Measurements from ENCODE around the gene ZNF446. TPM values are rescaled to one million over a fixed set of nuclear protein-coding genes. Genes with fewer than 3 reads are reported as not detected.
"Not testable (repeated sequence)": the region's sequence is repeated elsewhere in the genome, so short reads cannot be mapped to it uniquely, and the experiment has no call there.

The ZNF446 gene
- total RNA-seq, 2 experiments from 2014 or later, result 8.0 to 11.1 TPM

- no TSS peak for BruUV-seq (replicated peaks)
- no peaks in the 10 kb centered on the region for H3K9me3 ChIP-seq (ENCODE audit: low read length)
- H3K4me2 ChIP-seq (ENCODE audit: low read length), result no peak overlapping the region
- intact Hi-C loops (cut with micrococcal nuclease; ENCODE audit: unreplicated experiment), result loop anchor here (5.0 kb wide), 1 partner anchor 142 kb away; the partner anchor contains the start of gene ZSCAN22
- no peak overlapping the region for H3K27ac ChIP-seq (ENCODE audit: low read depth, low read length, poor library complexity, severe bottlenecking)
- no peak for TF ChIP-seq EZH2phosphoT487 (IDR thresholded peaks at IDR 0.05; ENCODE audit: borderline replicate concordance, low read depth, low read length)
- TF ChIP-seq, protein P1, sequence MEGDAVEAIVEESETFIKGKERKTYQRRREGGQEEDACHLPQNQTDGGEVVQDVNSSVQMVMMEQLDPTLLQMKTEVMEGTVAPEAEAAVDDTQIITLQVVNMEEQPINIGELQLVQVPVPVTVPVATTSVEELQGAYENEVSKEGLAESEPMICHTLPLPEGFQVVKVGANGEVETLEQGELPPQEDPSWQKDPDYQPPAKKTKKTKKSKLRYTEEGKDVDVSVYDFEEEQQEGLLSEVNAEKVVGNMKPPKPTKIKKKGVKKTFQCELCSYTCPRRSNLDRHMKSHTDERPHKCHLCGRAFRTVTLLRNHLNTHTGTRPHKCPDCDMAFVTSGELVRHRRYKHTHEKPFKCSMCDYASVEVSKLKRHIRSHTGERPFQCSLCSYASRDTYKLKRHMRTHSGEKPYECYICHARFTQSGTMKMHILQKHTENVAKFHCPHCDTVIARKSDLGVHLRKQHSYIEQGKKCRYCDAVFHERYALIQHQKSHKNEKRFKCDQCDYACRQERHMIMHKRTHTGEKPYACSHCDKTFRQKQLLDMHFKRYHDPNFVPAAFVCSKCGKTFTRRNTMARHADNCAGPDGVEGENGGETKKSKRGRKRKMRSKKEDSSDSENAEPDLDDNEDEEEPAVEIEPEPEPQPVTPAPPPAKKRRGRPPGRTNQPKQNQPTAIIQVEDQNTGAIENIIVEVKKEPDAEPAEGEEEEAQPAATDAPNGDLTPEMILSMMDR (conservative IDR thresholded peaks at IDR 0.05; ENCODE audit: low read length), result no peak
- H3K4me1 ChIP-seq (ENCODE audit: insufficient read depth, low read length, poor library complexity, severe bottlenecking), result peaks cover 11% of the 10 kb centered on the region
- H3K36me3 ChIP-seq (ENCODE audit: insufficient read depth, low read length), result peaks cover 25% of the 10 kb centered on the region
- ChIA-PET CTCF (ENCODE audit: unreplicated experiment) (no interaction called here), POLR2A (interaction anchor here (0.5 kb wide), 1 partner anchor 19 kb away, joined by 5 read pairs; no protein-coding TSS in a partner anchor)
- DNase-seq (ENCODE audit: low spot score), result no peak
- H2AFZ ChIP-seq (ENCODE audit: low read length), result no peak overlapping the region
- no peaks in the 10 kb centered on the region for H3K79me2 ChIP-seq (ENCODE audit: insufficient read depth, low read depth, low read length)
- no peaks in the 10 kb centered on the region for H4K20me1 ChIP-seq (ENCODE audit: insufficient read depth, low read length)
- no peaks in the 10 kb centered on the region for H3K9me2 ChIP-seq (ENCODE audit: insufficient read depth, low read length)
- no peak overlapping the region for H3K4me3 ChIP-seq (ENCODE audit: low read depth, low read length, poor library complexity, severe bottlenecking)
These were observed 6.7 kb upstream of the ZNF446 start for GRCh38 chr19:58469241-58470013.

- CTCF ChIA-PET (ENCODE audit: unreplicated experiment); H3K79me2 ChIP-seq (ENCODE audit: insufficient read depth, low read depth, low read length); POLR2A ChIA-PET; H3K4me3 ChIP-seq (ENCODE audit: low read depth, low read length, poor library complexity, severe bottlenecking); H3K9me2 ChIP-seq (ENCODE audit: insufficient read depth, low read length); H2AFZ ChIP-seq (ENCODE audit: low read length); H3K4me2 ChIP-seq (ENCODE audit: low read length); BruUV-seq (replicated peaks); H3K27ac ChIP-seq (ENCODE audit: low read depth, low read length, poor library complexity, severe bottlenecking); H4K20me1 ChIP-seq (ENCODE audit: insufficient read depth, low read length); H3K9me3 ChIP-seq (ENCODE audit: low read length); intact Hi-C loops (cut with micrococcal nuclease; ENCODE audit: unreplicated experiment); DNase-seq (ENCODE audit: low spot score): not testable (repeated sequence)
- peaks cover 25% of the 10 kb centered on the region for H3K36me3 ChIP-seq (ENCODE audit: insufficient read depth, low read length)
- peaks cover 14% of the 10 kb centered on the region for H3K4me1 ChIP-seq (ENCODE audit: insufficient read depth, low read length, poor library complexity, severe bottlenecking)
These were observed 5.2 kb upstream of the ZNF446 start for GRCh38 chr19:58470837-58471543.

DNA sequence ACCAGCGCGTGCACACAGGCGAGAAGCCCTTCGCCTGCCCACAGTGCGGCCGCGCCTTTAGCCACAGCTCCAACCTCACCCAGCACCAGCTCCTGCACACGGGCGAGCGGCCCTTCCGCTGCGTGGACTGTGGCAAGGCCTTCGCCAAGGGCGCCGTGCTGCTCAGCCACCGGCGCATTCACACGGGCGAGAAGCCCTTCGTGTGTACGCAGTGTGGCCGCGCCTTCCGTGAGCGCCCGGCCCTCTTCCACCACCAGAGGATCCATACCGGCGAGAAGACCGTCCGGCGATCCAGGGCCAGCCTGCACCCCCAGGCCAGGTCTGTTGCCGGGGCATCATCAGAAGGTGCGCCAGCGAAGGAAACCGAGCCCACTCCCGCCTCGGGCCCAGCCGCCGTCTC is 4.4 kb upstream of the ZNF446 start:
- Histone ChIP-seq H3K36me3 (ENCODE audit: insufficient read depth, low read length) (peaks cover 25% of the 10 kb centered on the region), H3K9me2 (ENCODE audit: insufficient read depth, low read length) (no peaks in the 10 kb centered on the region), H3K4me2 (ENCODE audit: low read length) (no peak overlapping the region), H3K27ac (ENCODE audit: low read depth, low read length, poor library complexity, severe bottlenecking) (no peak overlapping the region), H3K9me3 (ENCODE audit: low read length) (no peaks in the 10 kb centered on the region), H3K4me3 (ENCODE audit: low read depth, low read length, poor library complexity, severe bottlenecking) (no peak overlapping the region), H3K4me1 (ENCODE audit: insufficient read depth, low read length, poor library complexity, severe bottlenecking) (peaks cover 13% of the 10 kb centered on the region), H3K79me2 (ENCODE audit: insufficient read depth, low read depth, low read length) (no peaks in the 10 kb centered on the region), H4K20me1 (ENCODE audit: insufficient read depth, low read length) (no peaks in the 10 kb centered on the region), H2AFZ (ENCODE audit: low read length) (no peak overlapping the region)
- POLR2A ChIA-PET, result no interaction called here
- CTCF ChIA-PET (ENCODE audit: unreplicated experiment), result no interaction called here
- TF ChIP-seq, protein P1 (conservative IDR thresholded peaks at IDR 0.05; ENCODE audit: low read length), result no peak
- TF ChIP-seq EZH2phosphoT487 (IDR thresholded peaks at IDR 0.05; ENCODE audit: borderline replicate concordance, low read depth, low read length), result no peak
- no peak for DNase-seq (ENCODE audit: low spot score)
- no TSS peak for BruUV-seq (replicated peaks)
- intact Hi-C loops (cut with micrococcal nuclease; ENCODE audit: unreplicated experiment), result no loop called here

All from OCI-LY7 (cell line).